Endometrial microvascular endothelial cells (primary cell): ENCODE measurements around the gene PARP6. TPM values are rescaled to one million over a fixed set of nuclear protein-coding genes. Genes with fewer than 3 reads are reported as not detected.

Experiments
- in situ Hi-C: cut with HindIII; loops from 2 replicates; pipeline ENCODE4 v1.10.0; 2017; ENCODE audit warnings: low sequenced_read_pairs, low pct_unique_long_range_greater_than_20kb; ENCODE audit errors: inconsistent ontology term
- total RNA-seq: library from RNA; depleted of rRNA; stranded (reverse); fragments of >200 nt; gene quantifications from one replicate; pipeline ENCODE4 v1.2.3, GENCODE V29; 2015; ENCODE audit errors: inconsistent ontology term

PARP6 gene
- total RNA-seq, 1 donor from 2014 or later: 13.4 TPM

DNA sequence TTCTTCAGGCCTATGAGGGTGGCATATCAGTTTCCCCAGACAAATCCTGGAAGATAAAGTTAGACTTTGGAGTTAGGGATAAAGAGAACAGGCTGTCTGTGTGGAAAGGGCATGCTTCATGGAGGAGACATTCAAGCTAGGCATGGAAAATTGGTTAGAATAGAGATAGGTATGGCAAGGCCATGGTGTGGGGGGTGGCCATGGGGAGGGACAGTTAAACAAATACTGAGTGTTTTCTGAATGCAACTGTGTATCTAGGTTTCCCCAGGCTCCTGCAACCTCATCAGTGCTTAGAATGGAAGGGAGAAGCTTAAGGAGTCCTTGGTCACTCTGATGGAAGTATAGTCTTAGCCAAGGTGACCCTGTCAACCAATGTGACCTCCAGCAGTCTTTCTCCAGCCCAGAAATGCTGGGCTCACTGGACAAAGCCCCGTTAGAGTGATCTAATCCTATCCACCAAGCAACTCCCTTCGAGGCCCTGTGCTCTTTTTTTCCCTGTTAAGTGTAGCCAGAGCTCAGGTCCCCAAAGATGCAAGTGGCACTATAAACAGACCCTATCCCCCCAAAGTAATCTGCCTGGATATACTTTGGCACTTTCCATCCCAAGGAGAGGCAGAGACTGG, 35.9 kb downstream of the PARP6 start:
- in situ Hi-C loops: no loop called here

DNA sequence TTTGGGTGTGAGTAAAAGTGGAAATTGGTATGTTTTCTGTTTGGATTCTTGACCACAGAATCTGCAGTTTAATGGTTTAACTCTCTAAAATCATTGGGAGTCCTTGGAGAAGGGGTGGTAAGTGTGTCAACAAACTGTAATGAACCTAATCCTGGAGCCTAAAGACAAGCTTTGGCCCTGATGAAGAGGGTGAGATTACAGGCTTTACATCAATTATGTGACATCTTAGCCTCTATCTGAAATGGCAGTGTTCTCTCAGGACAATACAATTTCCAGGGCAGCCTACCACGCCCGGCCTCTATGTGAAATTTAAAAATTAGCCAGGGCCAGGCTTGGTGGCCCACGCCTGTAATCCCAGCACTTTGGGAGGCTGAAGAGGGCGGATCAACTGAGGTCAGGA, 37.1 kb downstream of the PARP6 start:
- in situ Hi-C loops: no loop called here

DNA sequence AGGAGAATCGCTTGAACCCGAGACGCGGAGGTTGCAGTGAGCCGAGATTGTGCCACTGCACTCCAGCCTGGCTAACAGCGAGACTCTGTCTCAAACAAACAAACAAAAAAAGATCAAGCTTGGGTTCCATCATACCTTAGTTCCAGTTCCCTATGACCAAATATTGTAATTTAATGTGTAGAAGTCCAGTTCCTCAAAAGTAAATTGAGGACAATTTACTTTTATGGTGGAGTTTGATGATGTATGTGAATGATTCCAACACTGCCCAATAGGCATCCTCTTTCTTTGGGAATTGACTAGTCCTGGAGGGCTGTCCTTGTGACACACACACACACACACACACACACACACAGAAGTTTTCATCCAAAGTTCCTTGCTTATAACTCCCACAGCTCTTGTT, 38.6 kb downstream of the PARP6 start:
- in situ Hi-C loops: no loop called here

DNA sequence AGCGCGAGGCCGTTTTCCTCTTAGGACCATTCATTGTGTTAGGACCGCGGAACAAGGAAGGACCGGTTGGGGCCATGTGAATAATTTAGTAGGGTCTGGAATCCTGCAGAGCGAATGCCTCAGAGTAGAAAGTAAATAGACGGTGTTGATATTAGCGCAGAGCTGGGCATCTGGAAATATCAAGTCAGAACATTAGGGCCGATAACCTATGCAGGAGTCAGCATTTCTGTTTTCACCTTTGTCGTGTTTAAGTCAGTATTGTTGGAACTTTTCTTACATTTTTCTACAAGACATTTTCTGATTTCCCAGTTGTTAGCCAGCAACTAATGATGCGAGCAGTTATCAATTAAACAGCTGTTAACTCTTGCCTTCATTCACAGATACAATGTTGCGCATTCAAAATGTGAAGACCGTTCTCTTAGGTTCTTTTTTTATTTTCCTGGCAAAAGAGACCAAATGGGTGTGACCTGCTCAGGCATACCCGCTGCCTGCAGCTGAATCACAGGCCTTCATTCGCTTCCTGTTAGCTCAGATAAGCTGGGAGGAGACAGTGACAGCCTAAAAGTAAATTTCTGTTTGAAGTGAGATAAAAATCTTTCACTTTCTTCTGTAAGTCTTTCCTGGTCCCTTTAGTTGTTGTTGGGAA, 40.4 kb downstream of the PARP6 start:
- in situ Hi-C loops: no loop called here

DNA sequence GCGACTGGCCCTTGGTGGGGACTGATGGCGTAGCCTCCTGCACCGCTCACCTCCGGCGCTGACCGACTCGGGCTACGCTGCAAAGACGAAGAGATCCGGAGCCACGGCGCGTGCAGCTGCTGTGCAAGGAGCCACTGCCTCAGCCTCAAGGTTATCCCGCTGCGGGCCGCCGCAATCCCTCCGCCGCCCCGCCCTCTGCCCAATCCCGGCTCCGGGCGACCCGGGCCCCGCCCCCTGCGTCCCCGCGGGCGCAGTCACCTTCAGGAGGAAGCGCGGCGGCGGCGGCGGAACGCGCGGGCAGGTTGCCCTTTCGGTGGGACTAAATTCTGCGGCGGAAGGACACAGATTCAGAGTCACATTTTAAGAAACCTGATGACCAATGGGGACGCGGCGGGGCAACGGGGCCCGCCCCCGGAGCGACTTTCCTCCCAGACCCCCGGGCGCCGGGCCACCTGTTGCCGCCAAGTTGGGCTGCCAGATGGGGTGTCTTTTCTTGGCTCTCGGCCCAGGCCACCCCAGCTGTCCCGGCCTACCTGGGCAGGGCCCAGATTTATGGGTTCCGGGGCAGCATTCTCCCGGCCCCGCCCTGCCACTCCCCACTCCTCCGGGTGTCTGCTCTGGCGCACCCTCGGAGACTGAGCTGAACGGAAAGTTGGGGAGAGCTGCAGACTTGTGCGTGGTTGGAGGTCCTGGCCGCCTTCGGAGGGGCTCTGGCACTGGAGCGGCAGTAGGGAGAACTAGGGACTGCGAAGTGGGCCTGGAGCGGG, 41.1 kb downstream of the PARP6 start, which contains the start of gene PKM:
TSS of gene PKM (minus strand) at position 125 of the 767 bp plus-strand sequence. CDS start 12,093 bp downstream, outside the sequence.
- in situ Hi-C loops: no loop called here

DNA sequence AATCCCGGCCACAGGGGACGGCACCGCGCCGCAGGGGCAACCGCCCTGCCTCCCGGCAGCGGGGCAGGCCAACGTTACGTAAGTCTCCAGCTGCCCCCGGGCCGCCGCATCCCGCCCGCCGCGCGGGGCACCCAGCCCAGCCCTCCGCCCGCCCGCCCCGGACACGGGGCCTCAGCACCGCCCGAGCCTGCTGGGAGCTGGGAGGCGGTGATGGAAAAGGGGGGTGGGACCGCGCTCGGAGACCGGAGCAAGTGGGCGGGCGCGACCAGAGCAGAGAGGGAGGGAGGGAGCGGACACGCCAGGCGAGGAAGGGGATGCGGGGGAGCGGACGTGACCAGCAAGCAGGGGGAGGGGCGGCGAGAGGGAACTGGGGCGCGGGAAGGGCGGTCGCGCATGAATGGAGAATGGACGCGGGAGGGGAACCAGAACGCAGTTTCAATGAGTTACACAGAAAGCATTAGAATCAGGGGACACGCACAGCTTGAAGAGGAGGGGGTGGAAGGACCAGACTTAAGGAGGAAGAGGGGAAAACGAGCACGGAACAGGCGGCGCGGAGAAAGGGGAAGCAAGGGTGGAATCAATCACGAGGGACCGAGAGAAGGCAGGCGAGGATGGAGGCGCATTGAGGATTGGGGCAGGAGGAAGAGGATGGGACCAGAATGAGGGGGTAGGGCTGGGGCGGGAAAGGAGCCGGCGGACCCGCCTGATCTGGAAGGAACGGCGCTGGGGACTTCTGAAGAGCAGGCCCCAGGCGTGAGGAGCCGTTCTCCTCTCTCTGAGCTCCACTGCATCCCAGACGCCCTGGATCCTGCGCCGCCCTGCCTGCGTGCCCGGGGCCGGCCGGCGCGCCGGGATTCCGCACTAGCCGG, 41.9 kb downstream of the PARP6 start:
- in situ Hi-C loops: no loop called here

DNA sequence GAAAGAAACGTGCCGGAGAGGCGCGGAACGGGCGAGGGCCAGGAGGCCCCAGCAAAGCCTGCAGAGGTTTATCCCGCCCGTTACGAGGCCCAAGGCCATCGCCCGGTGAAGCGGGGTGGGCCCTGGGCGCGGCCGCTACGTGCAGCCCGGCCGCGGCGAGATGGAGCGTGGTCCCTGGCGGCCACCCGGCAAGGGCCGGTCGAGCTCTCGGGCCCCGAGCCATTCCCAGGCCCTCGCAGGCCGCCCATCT, 42.5 kb downstream of the PARP6 start:
- in situ Hi-C loops: no loop called here

DNA sequence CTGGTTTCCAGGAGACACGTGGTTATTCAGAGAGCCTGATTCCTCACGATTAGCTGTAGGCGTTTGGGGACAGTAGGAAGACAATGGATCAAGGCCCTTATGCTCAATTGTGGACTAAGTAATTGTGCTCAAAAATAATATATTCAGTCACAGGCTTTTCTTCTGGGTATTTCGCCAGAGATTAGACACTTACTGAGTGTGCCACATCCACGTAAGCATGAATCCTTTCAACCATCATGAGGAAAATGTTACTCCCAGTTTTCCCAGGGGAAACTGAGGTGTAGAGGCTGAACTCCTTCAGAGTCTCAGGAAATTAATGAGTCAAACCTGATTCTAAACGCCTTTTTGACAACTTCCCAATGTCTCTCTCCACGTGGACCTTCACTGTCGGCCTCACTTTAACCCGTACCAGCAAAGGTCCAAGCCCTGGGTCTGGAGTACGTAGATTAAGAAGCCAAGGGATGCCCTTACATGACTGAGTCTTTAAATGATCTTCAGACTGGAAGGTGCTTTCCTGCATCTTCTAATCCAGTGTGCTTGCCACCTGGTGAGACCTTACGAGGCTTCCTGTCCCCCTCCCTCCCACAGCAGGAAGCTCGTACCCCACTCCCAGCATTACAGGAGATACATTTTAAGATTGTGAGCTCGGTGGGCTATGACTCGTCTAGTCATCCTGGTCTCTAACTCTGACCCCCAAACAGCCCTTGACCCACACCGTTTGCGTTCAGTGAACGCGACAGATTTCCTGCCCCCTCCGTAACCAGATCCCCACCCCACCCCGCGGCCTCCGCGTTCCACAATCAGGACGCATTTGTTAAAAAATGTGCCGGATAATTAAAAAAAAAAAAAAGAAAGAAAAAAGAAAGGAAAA, 43.0 kb downstream of the PARP6 start:
- in situ Hi-C loops: no loop called here

DNA sequence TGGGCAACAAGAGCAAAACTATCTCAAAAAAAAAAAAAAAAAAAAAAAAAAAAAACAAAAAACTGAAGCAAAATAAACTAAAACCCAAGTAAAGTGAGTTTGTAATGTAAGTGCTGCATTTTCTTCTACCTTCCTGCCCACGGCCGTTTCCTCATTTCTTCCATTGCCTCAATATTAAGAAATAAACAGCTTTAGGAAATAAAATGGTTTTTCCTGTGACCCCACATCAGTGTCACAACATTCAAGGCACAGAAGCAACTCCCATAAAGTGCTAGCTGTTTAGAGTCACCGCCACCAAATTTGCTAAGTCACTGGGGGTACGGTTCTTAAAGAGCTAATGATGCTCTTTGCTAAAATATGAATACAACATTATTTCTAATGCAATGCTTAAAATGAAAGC, 44.6 kb downstream of the PARP6 start:
- in situ Hi-C loops: no loop called here

DNA sequence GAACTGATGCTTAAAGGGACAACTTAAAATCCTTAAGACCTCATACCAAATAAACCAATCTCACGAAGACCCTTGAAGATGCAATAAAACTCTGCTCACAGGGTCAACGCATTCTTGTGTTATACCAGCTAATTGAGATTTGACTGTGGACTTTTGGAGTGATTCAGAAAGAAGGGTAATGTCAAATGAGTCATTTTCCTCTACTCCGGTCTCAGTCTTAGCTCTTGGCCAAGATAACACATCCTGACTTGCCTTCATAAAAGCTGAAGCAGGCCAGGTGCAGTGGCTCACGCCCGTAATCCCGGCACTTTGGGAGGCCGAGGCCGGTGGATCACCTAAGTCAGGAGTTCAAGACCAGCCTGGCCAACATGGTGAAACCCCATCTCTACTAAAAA, 45.2 kb downstream of the PARP6 start:
- in situ Hi-C loops: no loop called here

DNA sequence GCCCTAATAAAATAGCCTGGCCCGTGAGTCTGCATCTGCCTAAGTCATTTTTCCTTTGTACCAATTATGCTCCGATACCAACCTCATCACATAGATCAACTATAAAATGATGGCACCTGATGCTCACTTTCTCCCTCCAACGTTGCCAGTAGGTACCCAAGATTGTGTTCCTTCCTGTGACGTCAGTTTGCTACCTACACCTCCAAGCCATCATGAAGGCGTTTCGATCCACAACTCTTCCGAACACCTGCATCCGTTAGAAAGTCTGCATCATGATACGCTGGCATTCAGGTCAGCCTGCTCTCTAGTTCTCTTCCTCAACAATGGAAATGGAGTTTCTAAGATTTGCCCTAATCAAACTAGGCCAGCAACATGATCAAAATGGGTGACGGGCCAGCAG, 49.1 kb downstream of the PARP6 start:
- in situ Hi-C loops: no loop called here

DNA sequence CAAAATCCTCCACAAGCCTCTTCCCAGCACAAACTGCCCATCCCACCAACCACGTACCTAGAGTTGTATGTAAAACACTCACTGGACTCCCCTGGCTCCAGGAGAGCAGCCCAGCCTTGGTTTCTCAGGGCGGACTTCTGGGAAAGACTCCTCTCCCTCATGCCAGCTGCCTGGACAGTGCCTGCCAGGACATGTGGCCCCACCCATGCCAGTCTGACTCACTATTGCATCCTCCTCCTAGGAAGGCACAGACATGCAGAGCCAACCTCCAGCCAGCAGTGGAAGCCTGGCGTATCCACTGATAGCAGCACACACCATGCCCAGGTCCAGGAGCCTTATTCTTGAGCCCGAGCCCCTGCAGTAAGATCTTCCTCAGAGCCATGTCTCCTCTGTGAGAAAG, 50.0 kb downstream of the PARP6 start:
- in situ Hi-C loops: no loop called here

DNA sequence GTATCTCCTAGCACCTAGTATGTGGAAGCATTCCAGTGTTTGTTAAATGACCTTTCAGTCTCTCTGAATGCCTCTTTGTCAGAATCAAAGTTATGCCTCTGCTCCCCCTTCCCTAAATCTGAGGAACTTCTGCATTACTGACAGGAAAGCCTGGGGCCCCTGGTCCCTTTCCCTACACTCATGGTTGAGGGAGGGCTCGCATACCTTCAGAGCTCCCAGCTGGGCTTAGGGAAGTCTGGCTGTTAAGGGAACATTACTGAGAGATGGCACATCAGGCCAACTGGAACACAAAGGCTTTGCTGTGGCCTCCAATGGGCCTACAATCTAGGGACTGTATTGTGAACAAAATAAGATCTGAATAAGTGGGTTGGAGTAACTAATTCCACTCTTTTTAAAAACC, 51.7 kb downstream of the PARP6 start:
- in situ Hi-C loops: no loop called here

DNA sequence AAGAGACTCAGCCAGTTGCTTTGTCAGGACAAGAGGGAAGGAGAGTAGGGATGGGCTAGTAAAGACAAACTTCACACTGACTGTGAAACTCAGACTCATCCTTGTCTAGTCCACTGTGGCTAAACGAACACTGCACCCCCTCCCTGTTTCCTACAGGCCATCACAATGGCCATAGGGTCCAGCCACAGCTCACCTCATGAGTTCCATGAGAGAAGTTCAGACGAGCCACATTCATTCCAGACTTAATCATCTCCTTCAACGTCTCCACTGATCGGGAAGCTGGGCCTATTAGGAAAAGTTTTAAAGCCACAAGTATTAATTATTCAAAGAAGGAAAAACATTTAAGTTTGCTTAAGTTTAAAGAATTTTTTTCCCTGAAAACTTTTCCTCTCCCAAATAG, 55.1 kb downstream of the PARP6 start:
- in situ Hi-C loops: no loop called here

DNA sequence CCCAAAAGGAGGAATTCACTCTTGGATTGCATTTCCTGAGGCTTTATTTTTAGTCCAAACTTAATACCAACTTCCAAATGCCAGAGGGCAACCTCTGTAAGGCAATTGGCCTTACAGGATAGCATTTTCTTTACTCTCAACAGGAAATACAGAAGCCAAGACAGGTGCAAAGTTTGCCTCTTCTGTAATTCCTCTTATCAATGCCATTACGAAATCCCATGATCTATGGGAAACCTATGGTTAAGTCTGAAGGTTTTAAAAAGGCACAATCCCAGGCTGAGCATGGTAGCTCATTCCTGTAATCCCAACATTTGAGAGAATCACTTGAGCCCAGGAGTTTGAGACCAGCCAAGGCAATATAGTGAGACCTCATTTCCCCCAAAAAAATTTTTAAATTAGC, 56.3 kb downstream of the PARP6 start:
- in situ Hi-C loops: no loop called here

DNA sequence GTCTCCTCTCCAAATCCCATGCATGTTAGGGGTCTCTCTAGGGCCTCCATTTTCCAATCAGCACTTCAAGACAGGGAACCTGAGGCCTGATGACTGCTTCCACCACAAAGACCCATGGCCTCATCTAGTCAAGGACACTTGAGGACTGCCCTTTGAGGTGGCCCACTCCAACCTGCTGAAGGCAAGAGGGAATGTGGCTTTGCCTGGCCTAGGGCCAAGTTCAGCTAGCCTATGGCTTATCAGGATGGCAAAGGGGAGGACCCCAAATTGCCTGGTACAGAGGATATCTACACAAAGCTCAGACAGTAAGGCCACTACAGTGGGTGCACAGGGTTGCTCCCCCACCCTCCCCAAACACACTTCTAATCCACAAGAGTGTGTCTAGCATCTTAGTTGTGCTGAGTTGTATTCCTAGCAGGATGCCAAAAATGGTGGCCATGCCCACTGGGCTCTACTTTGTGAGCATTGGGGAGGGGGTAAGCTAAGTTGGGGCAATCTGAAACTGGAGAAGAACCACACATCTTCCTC, 64.7 kb downstream of the PARP6 start:
- in situ Hi-C loops: no loop called here

DNA sequence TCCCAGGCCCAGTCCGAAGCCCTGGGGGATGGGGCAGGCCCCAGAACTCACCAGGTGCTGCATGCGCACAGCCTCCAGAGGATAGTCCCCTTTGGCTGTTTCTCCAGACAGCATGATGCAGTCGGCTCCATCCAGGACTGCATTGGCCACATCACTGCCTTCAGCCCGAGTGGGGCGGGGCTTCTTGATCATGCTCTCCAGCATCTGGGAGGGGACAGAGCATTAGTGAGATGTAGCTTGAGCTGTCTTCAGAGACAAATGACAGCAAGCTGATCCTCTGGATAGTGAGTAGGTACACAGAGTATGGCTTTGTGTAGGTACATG, 65.7 kb downstream of the PARP6 start:
- in situ Hi-C loops: no loop called here

DNA sequence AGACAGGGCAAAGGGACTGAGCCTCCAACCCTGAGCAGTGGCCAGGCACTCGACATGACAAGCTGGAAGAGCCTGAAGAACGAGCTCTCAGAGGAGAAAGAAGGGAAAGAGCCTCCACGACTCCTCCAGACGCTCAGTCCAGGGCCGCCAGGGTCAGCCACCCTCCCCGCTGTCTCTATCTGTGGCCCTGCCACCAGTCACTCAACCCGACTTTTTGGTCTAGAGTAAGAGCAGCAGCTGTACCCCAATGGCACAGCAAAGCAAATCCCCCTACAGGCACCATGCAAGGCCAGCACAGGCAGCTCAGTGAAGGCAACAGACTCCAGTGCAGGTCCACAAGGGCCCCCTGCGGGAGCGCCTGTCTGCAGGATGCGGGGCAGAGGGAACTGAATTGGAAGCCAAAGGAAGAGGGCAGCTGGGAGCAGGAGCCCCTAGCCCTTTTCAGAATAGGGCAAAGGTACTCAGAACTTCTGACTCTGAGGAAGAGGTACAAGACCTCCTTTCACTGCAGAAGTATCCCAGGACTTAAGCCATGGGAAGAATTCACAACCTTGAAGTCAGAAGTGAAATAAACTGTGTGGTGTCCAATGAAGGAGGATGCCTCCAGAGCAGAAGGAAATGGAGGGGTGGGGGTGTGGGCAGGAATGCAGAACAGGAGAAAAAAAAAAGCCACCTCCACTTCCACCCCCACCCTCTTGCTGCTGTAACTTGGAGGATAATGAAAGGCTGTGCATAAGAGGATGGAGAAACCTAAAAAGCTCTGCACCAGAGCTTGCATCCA, 66.3 kb downstream of the PARP6 start:
- in situ Hi-C loops: no loop called here
